Measurements from ENCODE around the gene PPME1.

PPME1 gene

GRCh38 chr11:74225565-74225964 lies 54.5 kb downstream of the PPME1 start:
- H3K4me1 ChIP-seq (ENCODE audit: control insufficient read depth, insufficient read depth, low read length), result no peaks in the 10 kb centered on the region
- H3K27ac ChIP-seq (ENCODE audit: low read length), result no peak overlapping the region
- H3K36me3 ChIP-seq (ENCODE audit: control insufficient read depth in 2 of 2, insufficient read depth in 2 of 2, low read length in 2 of 2), result peaks cover 8 to 10% of the 10 kb centered on the region in 2 donors
- H3K27me3 ChIP-seq (ENCODE audit: control insufficient read depth in 1 of 2, insufficient read depth in 2 of 2, low read length in 2 of 2), result no peaks in the 10 kb centered on the region
- no peak overlapping the region for H3K9ac ChIP-seq (ENCODE audit: low read length in 2 of 2)
- H3K9me3 ChIP-seq (ENCODE audit: control insufficient read depth in 2 of 2, low read length in 2 of 2), result no peaks in the 10 kb centered on the region
- no peak overlapping the region for H3K4me3 ChIP-seq (ENCODE audit: low read length in 2 of 2)

- Histone ChIP-seq H3K27me3 (ENCODE audit: control insufficient read depth in 1 of 2, insufficient read depth in 2 of 2, low read length in 2 of 2) (no peaks in the 10 kb centered on the region), H3K4me1 (ENCODE audit: control insufficient read depth, insufficient read depth, low read length) (no peaks in the 10 kb centered on the region), H3K4me3 (ENCODE audit: low read length in 2 of 2) (no peak overlapping the region), H3K9ac (ENCODE audit: low read length in 2 of 2) (no peak overlapping the region), H3K9me3 (ENCODE audit: control insufficient read depth in 2 of 2, low read length in 2 of 2) (no peaks in the 10 kb centered on the region), H3K27ac (ENCODE audit: low read length) (no peak overlapping the region), H3K36me3 (ENCODE audit: control insufficient read depth in 2 of 2, insufficient read depth in 2 of 2, low read length in 2 of 2) (peaks cover 10 to 11% of the 10 kb centered on the region in 2 donors)
Measured at GRCh38 chr11:74226907-74227306, 55.8 kb downstream of the PPME1 start.

GRCh38 chr11:74232311-74232950 lies 61.3 kb downstream of the PPME1 start:
- Histone ChIP-seq H3K36me3 (ENCODE audit: control insufficient read depth in 2 of 2, insufficient read depth in 2 of 2, low read length in 2 of 2) (peaks cover 7 to 21% of the 10 kb centered on the region in 2 donors), H3K9me3 (ENCODE audit: control insufficient read depth in 2 of 2, low read length in 2 of 2) (no peaks in the 10 kb centered on the region), H3K4me1 (ENCODE audit: control insufficient read depth, insufficient read depth, low read length) (no peaks in the 10 kb centered on the region), H3K4me3 (ENCODE audit: low read length in 2 of 2) (no peak overlapping the region), H3K27me3 (ENCODE audit: control insufficient read depth in 1 of 2, insufficient read depth in 2 of 2, low read length in 2 of 2) (no peaks in the 10 kb centered on the region), H3K9ac (ENCODE audit: low read length in 2 of 2) (no peak overlapping the region), H3K27ac (ENCODE audit: low read length) (no peak overlapping the region)

GRCh38 chr11:74233683-74234082 lies 62.6 kb downstream of the PPME1 start:
- H3K36me3 ChIP-seq (ENCODE audit: control insufficient read depth in 2 of 2, insufficient read depth in 2 of 2, low read length in 2 of 2), result peaks cover 7 to 23% of the 10 kb centered on the region in 2 donors
- H3K4me1 ChIP-seq (ENCODE audit: control insufficient read depth, insufficient read depth, low read length), result no peaks in the 10 kb centered on the region
- no peaks in the 10 kb centered on the region for H3K27me3 ChIP-seq (ENCODE audit: control insufficient read depth in 1 of 2, insufficient read depth in 2 of 2, low read length in 2 of 2)
- no peak overlapping the region for H3K4me3 ChIP-seq (ENCODE audit: low read length in 2 of 2)
- no peak overlapping the region for H3K9ac ChIP-seq (ENCODE audit: low read length in 2 of 2)
- no peaks in the 10 kb centered on the region for H3K9me3 ChIP-seq (ENCODE audit: control insufficient read depth in 2 of 2, low read length in 2 of 2)
- no peak overlapping the region for H3K27ac ChIP-seq (ENCODE audit: low read length)

- Histone ChIP-seq H3K4me3 (ENCODE audit: low read length in 2 of 2) (no peak overlapping the region), H3K4me1 (ENCODE audit: control insufficient read depth, insufficient read depth, low read length) (no peaks in the 10 kb centered on the region), H3K9me3 (ENCODE audit: control insufficient read depth in 2 of 2, low read length in 2 of 2) (no peaks in the 10 kb centered on the region), H3K9ac (ENCODE audit: low read length in 2 of 2) (no peak overlapping the region), H3K27ac (ENCODE audit: low read length) (no peak overlapping the region), H3K27me3 (ENCODE audit: control insufficient read depth in 1 of 2, insufficient read depth in 2 of 2, low read length in 2 of 2) (no peaks in the 10 kb centered on the region), H3K36me3 (ENCODE audit: control insufficient read depth in 2 of 2, insufficient read depth in 2 of 2, low read length in 2 of 2) (peaks cover 7 to 24% of the 10 kb centered on the region in 2 donors)
Measured at GRCh38 chr11:74235121-74235520, 64.0 kb downstream of the PPME1 start.

- peaks cover 11 to 21% of the 10 kb centered on the region in 2 donors for H3K36me3 ChIP-seq (ENCODE audit: control insufficient read depth in 2 of 2, insufficient read depth in 2 of 2, low read length in 2 of 2)
- no peak overlapping the region for H3K4me3 ChIP-seq (ENCODE audit: low read length in 2 of 2)
- H3K27ac ChIP-seq (ENCODE audit: low read length), result no peak overlapping the region
- H3K4me1 ChIP-seq (ENCODE audit: control insufficient read depth, insufficient read depth, low read length), result no peaks in the 10 kb centered on the region
- H3K9ac ChIP-seq (ENCODE audit: low read length in 2 of 2), result no peak overlapping the region
- no peaks in the 10 kb centered on the region for H3K9me3 ChIP-seq (ENCODE audit: control insufficient read depth in 2 of 2, low read length in 2 of 2)
- H3K27me3 ChIP-seq (ENCODE audit: control insufficient read depth in 1 of 2, insufficient read depth in 2 of 2, low read length in 2 of 2), result no peaks in the 10 kb centered on the region
Measured at GRCh38 chr11:74237541-74237940, 66.5 kb downstream of the PPME1 start.

- Histone ChIP-seq H3K36me3 (ENCODE audit: control insufficient read depth in 2 of 2, insufficient read depth in 2 of 2, low read length in 2 of 2) (peaks cover 11 to 21% of the 10 kb centered on the region in 2 donors), H3K4me1 (ENCODE audit: control insufficient read depth, insufficient read depth, low read length) (no peaks in the 10 kb centered on the region), H3K27me3 (ENCODE audit: control insufficient read depth in 1 of 2, insufficient read depth in 2 of 2, low read length in 2 of 2) (no peaks in the 10 kb centered on the region), H3K4me3 (ENCODE audit: low read length in 2 of 2) (no peak overlapping the region), H3K27ac (ENCODE audit: low read length) (no peak overlapping the region), H3K9ac (ENCODE audit: low read length in 2 of 2) (no peak overlapping the region), H3K9me3 (ENCODE audit: control insufficient read depth in 2 of 2, low read length in 2 of 2) (no peaks in the 10 kb centered on the region)
Measured at GRCh38 chr11:74238243-74238642, 67.2 kb downstream of the PPME1 start.

GRCh38 chr11:74248469-74248868 lies 77.4 kb downstream of the PPME1 start:
- Histone ChIP-seq H3K4me1 (ENCODE audit: control insufficient read depth, insufficient read depth, low read length) (no peaks in the 10 kb centered on the region), H3K4me3 (ENCODE audit: low read length in 2 of 2) (no peak overlapping the region), H3K27me3 (ENCODE audit: control insufficient read depth in 1 of 2, insufficient read depth in 2 of 2, low read length in 2 of 2) (no peaks in the 10 kb centered on the region), H3K27ac (ENCODE audit: low read length) (no peak overlapping the region), H3K36me3 (ENCODE audit: control insufficient read depth in 2 of 2, insufficient read depth in 2 of 2, low read length in 2 of 2) (peaks cover 32% of the 10 kb centered on the region in 2 donors), H3K9ac (ENCODE audit: low read length in 2 of 2) (no peak overlapping the region), H3K9me3 (ENCODE audit: control insufficient read depth in 2 of 2, low read length in 2 of 2) (no peaks in the 10 kb centered on the region)

GRCh38 chr11:74249496-74249895 lies 78.4 kb downstream of the PPME1 start:
- Histone ChIP-seq H3K36me3 (ENCODE audit: control insufficient read depth in 2 of 2, insufficient read depth in 2 of 2, low read length in 2 of 2) (peaks cover 32 to 38% of the 10 kb centered on the region in 2 donors), H3K27me3 (ENCODE audit: control insufficient read depth in 1 of 2, insufficient read depth in 2 of 2, low read length in 2 of 2) (no peaks in the 10 kb centered on the region), H3K9ac (ENCODE audit: low read length in 2 of 2) (no peak overlapping the region), H3K4me1 (ENCODE audit: control insufficient read depth, insufficient read depth, low read length) (no peaks in the 10 kb centered on the region), H3K4me3 (ENCODE audit: low read length in 2 of 2) (no peak overlapping the region), H3K27ac (ENCODE audit: low read length) (no peak overlapping the region), H3K9me3 (ENCODE audit: control insufficient read depth in 2 of 2, low read length in 2 of 2) (no peaks in the 10 kb centered on the region)

- Histone ChIP-seq H3K27ac (ENCODE audit: low read length) (no peak overlapping the region), H3K36me3 (ENCODE audit: control insufficient read depth in 2 of 2, insufficient read depth in 2 of 2, low read length in 2 of 2) (peaks cover 20 to 35% of the 10 kb centered on the region in 2 donors), H3K9ac (ENCODE audit: low read length in 2 of 2) (no peak overlapping the region), H3K9me3 (ENCODE audit: control insufficient read depth in 2 of 2, low read length in 2 of 2) (no peaks in the 10 kb centered on the region), H3K27me3 (ENCODE audit: control insufficient read depth in 1 of 2, insufficient read depth in 2 of 2, low read length in 2 of 2) (no peaks in the 10 kb centered on the region), H3K4me3 (ENCODE audit: low read length in 2 of 2) (no peak overlapping the region), H3K4me1 (ENCODE audit: control insufficient read depth, insufficient read depth, low read length) (peaks cover 8% of the 10 kb centered on the region)
Measured at GRCh38 chr11:74253361-74253760, 82.3 kb downstream of the PPME1 start.

GRCh38 chr11:74255741-74256375 lies 84.8 kb downstream of the PPME1 start:
- H3K4me1 ChIP-seq (ENCODE audit: control insufficient read depth, insufficient read depth, low read length), result peaks cover 10% of the 10 kb centered on the region
- peaks cover 16 to 33% of the 10 kb centered on the region in 2 donors for H3K36me3 ChIP-seq (ENCODE audit: control insufficient read depth in 2 of 2, insufficient read depth in 2 of 2, low read length in 2 of 2)
- H3K27me3 ChIP-seq (ENCODE audit: control insufficient read depth in 1 of 2, insufficient read depth in 2 of 2, low read length in 2 of 2), result no peaks in the 10 kb centered on the region
- H3K9me3 ChIP-seq (ENCODE audit: control insufficient read depth in 2 of 2, low read length in 2 of 2), result no peaks in the 10 kb centered on the region
- H3K4me3 ChIP-seq (ENCODE audit: low read length in 2 of 2), result no peak overlapping the region
- no peak overlapping the region for H3K27ac ChIP-seq (ENCODE audit: low read length)
- no peak overlapping the region for H3K9ac ChIP-seq (ENCODE audit: low read length in 2 of 2)

All from stomach smooth muscle (tissue), 2 donors.